Fibroblast of skin of scalp (primary cell): ENCODE results near the gene PRM2.

ENCODE experiments used
- DNase-seq: peaks from one replicate; pipeline ENCODE4 v3.0.0-alpha.2; 2013

The PRM2 gene

GRCh38 chr16:11289202-11289601 lies 12.9 kb upstream of the PRM2 start:
- no peak for DNase-seq

DNA sequence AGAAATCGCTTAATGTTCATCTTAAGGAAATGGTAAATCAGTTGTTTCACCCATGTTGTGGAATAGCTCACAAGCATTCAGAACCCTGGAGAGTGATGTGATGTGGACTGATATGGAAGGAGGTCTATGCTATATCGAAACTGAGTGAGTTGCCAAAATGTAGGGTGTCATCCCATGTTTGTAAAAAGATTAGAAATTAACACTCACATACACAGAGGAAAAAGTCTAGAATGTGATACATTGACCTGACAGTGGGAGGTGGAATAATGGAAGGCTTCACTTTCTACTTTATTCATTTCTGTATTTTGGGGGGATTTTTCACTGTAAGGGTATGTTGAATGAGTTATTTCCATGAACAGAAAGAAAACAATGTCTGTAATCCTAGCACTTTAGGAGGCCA lies 9.6 kb upstream of the PRM2 start:
- no peak for DNase-seq

GRCh38 chr16:11283820-11284248 lies 7.6 kb upstream of the PRM2 start:
- DNase-seq, result no peak

- DNase-seq, result no peak
Observed at GRCh38 chr16:11280616-11281522, 4.6 kb upstream of the PRM2 start, which contains the start of gene PRM1. Gene PRM1 (minus strand): TSS chr16:11281330. CDS start chr16:11281238, 92 bp downstream.

- no peak for DNase-seq
Observed at GRCh38 chr16:11278681-11279628, 2.7 kb upstream of the PRM2 start.

DNA sequence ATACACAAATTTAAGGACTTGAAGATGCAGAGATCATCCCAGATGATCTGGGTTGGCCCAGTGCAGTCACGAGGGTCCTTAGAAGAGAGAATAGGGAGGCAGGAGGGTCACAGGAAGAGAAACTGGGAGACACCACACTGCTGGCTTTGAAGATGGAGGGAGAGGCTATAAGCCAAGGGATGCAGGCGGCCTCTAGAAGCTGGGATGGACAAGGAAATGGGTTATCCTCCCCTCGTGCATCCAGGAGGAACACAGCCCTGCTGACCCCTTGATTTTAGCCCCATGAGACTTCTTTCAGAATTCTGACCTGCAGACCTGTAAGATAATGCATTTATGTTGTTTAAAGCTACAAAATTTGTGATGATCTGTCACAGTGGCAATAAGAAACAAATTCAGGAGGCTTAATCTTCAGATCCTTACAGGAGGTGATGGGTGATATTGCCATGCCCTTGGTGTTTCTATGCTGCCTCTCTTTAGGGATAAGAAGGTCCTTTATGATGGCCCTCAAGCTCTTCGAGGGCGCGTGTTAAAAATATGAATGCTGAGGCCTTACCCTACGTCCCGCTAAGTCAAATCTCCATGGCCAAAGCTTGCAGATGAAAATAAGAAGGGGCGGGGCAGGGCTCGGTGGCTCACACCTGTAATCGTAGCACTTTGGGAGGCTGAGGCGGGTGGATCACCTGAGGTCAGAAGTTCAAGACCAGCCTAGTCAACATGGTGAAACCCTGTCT lies 1.5 kb upstream of the PRM2 start:
- DNase-seq, result no peak

DNA sequence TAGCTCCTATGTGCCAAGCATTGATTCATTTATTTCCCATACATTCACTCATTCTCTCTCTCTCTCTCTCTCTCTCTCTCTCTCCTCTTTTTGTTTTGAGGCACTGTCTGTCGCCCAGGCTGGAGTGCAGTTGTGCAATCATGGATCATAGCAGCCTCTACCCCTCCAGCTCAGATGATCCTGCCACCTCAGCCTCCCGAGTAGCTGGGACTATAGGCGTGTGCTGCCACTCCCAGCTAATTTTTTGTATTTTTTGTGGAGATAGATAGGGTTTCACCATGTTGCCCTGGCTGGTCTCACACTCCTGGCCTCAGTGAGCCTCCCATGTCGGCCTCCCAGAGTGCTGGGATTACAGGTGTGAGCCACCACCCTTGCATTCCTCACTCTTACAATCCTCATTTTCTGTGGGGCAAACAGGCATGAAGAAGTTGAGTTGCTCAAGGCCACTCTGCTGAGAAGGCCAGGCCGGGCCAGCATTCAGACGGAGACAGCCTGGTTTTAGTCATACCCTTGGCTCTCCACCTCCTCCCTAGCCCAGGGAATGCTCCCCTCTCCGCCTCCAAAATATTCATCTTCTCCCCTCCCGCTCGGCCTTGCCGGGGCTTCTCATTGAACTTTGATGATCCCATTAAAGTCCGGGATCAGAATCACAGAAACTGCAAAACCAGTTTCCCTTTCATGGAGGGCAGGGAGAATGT lies 765 bp upstream of the PRM2 start:
- DNase-seq, result no peak

- no peak for DNase-seq
Observed at GRCh38 chr16:11274964-11275363, 1.3 kb downstream of the PRM2 start.

DNA sequence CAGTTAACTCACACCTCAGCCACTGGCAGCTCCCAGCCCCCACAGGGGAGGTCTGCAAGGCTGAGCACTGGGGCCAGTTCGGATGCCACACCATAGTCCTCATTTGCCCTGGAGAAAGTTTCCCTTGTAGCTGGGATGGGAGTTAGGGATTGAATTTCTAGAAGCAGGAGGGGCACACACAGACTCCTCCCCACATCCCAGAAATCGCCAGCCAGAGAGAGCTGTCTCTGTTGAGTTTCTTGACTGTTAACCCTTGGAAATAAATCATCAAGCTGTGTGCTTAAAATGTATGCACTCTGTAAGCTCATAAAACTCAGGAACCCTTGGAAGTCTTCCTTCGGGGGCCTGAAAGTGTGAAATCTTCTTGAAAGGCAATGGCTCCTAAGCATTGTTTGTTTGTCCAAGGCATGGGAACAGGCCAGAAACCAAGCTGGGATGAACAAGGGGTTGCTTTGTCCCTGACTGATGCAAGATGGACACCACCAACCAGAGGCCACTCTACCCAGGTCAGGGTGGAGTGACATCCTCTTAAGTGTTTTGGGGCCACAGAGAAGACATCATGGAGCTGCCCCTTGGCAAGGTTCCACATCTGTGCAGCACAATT lies 2.5 kb downstream of the PRM2 start:
- DNase-seq, result no peak

DNA sequence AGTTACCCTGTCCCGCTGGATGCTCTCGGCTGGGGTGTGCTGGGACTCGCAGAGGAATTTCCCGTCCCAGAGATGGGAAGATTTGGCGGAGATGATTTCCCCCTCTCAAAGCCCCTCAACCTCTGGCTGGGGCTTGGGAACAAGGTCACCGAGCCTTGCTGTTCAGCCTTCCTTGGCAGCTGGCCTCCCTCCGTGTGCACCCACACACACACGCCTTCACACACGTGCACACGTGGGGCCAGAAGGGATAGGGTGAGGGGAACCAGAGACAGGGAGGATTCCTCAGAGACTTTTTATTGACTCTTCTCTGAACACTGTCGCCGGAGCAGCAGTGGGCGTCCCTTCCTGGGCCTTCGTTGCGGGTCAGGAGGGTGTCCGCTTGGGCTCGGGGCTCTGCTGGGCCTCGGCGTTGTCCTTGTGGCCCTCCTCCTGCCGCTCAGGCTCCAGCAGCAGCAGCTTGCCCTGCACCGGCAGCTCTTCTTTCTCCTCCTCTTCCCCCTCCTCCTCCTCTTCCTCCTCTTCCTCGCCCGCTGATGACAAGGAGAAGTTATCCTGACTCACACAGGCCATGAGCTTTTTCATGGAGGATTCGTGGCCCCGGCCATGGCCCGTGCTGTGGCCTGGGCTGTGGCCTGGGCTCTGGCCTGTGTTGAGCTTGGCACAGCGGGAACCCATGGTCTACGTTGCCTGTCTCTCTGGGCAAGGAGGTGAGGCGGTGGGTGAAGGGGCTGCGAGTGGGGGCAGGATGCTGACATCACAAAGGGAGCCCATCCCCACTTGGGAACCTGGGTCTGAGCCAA lies 3.2 kb downstream of the PRM2 start, which contains the start of gene PRM3:
TSS of gene PRM3 (minus strand) at position 709 of the 800 bp plus-strand sequence. CDS start at position 675, 34 bp downstream.
- DNase-seq, result no peak

DNA sequence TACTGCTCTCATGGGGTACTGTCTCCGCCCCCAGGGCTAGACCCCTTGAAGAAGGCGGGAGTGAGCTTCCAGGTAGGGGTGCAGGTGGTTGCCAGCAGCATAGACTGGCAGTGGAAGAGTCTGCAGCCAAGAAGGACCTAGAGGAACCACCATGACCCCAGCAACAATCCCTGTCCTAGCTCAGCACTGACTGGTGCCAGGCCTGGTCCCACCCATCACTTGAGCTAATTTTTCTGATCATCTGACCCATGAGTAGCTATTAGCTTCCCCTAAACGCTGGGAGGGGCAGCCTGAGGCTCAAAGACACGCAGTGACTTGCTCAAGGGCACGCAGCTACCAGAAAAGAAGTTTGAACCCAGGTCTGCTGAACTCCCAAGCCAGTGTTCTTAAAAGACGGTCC lies 3.8 kb downstream of the PRM2 start:
- no peak for DNase-seq

GRCh38 chr16:11271610-11272009 lies 4.7 kb downstream of the PRM2 start:
- no peak for DNase-seq

DNA sequence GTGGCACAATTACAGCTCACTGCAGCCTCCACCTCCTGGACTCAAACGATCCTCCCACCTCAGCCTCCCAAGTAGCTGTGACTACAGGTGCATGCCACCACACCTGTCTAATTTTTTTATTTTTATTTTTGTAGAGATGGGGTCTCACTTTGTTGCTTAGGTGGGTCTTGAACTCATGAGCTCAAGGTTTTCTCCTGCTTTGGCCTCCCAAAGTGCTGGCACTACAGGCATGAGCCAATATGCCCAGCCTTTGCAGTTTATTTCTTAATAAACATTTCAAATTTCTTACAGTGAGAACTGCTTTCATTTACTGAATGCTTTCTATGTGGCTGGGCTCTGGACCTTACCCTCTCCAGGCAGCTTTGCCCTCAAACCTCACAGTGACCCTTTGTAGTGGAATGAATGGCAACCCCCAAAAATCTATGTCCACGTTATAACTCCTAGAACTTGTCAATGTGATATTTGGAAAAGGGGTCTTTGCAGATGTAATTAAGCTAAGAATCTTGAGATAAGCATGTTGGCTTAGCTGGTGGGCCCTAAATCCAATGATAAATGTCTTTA lies 5.6 kb downstream of the PRM2 start:
- DNase-seq, result no peak

GRCh38 chr16:11268921-11269375 lies 7.3 kb downstream of the PRM2 start, which contains the start of gene TNP2:
Gene TNP2 (minus strand): TSS chr16:11269325. CDS start chr16:11269262, 63 bp downstream.
- no peak for DNase-seq

DNA sequence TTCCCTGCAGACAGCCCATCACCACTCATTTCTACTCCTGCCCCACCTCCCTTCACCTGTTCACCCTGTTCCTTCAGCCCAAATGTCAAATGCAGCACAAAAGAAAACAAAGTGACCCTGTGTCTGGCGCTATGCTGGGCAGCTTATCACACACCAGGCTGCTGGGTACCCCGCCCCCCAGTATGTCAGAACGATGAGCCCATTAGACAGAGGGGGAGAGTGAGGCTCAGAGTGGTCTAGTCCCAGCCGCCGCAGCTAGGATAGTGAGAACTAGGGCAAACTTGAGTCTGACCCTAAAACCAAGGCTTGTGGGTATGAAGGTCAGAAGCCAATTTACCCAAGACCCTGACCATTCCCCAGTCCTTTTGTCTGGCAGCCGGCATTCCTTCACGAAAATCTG lies 11.2 kb downstream of the PRM2 start:
- DNase-seq, result no peak

GRCh38 chr16:11264155-11264832 lies 12.0 kb downstream of the PRM2 start:
- DNase-seq, result no peak

DNA sequence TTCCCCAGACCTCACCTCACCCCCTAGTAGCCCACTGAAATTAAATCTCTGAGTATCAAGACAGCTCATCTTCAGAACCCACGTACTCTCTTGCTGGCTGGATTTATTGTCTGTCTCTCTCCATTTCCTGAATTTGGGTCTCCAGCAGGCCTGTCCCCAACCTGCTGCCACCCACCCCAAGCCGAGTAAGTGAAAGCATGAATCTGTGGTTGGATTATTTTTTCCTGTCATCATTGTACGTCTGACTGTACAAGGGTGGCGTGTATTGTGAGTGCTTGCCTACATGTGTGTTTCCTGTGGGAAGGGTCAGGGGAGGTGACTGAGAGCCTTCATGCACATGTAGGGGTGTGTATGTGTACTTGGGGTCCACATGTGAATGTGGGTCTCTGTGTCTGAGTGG lies 12.5 kb downstream of the PRM2 start:
- DNase-seq, result no peak

- DNase-seq, result no peak
Observed at GRCh38 chr16:11262915-11263314, 13.4 kb downstream of the PRM2 start.

- no peak for DNase-seq
Observed at GRCh38 chr16:11260596-11260966, 15.7 kb downstream of the PRM2 start.
